Stromal cell of bone marrow (primary cell): ENCODE results near the gene WDR44.
"Not testable (repeated sequence)": the region's sequence is repeated elsewhere in the genome, so short reads cannot be mapped to it uniquely, and the experiment has no call there.

Experiments used
- DNase-seq: peaks from one replicate; pipeline ENCODE4 v3.0.0-alpha.2; 2012; ENCODE audit warnings: low read depth

Gene WDR44

GRCh38 chrX:118345464-118346257, at the start of gene WDR44:
TSS of gene WDR44 (plus strand) at chrX:118346106. CDS start at chrX:118346504, 398 bp downstream.
- peak; percentile 88 for DNase-seq

- not testable (repeated sequence) for DNase-seq
These were observed 40.1 kb upstream of the WDR44 start for GRCh38 chrX:118305827-118306226.

GRCh38 chrX:118315529-118315928, 30.4 kb upstream of the WDR44 start:
- no peak for DNase-seq

- DNase-seq, result no peak
These were observed 21.3 kb upstream of the WDR44 start for GRCh38 chrX:118324588-118324987.

GRCh38 chrX:118325453-118325852, 20.5 kb upstream of the WDR44 start:
- no peak for DNase-seq

- DNase-seq, result no peak
These were observed 16.7 kb upstream of the WDR44 start for GRCh38 chrX:118329175-118329574.

- no peak for DNase-seq
These were observed 8.2 kb upstream of the WDR44 start for GRCh38 chrX:118337687-118338086.

GRCh38 chrX:118338930-118339329, 7.0 kb upstream of the WDR44 start:
- no peak for DNase-seq

- no peak for DNase-seq
These were observed 852 bp upstream of the WDR44 start for GRCh38 chrX:118345045-118345463.

GRCh38 chrX:118346258-118347094, 570 bp downstream of the WDR44 start:
- no peak for DNase-seq

GRCh38 chrX:118347131-118347530, 1.2 kb downstream of the WDR44 start:
- DNase-seq, result no peak

GRCh38 chrX:118347736-118348135, 1.8 kb downstream of the WDR44 start:
- DNase-seq, result no peak

- DNase-seq, result no peak
These were observed 2.4 kb downstream of the WDR44 start for GRCh38 chrX:118348186-118348810.

- DNase-seq, result no peak
These were observed 3.3 kb downstream of the WDR44 start for GRCh38 chrX:118349188-118349587.

GRCh38 chrX:118350221-118350620, 4.3 kb downstream of the WDR44 start:
- DNase-seq, result no peak

GRCh38 chrX:118350706-118351105, 4.8 kb downstream of the WDR44 start:
- no peak for DNase-seq

GRCh38 chrX:118352566-118352965, 6.7 kb downstream of the WDR44 start:
- DNase-seq, result no peak

- no peak for DNase-seq
These were observed 7.4 kb downstream of the WDR44 start for GRCh38 chrX:118353081-118353850.

- no peak for DNase-seq
These were observed 9.5 kb downstream of the WDR44 start for GRCh38 chrX:118355225-118355920.

- DNase-seq, result no peak
These were observed 10.3 kb downstream of the WDR44 start for GRCh38 chrX:118356154-118356701.
